Activated CD8-positive, alpha-beta memory T cell treated with anti-CD3 and anti-CD28 coated beads for 4 hours (primary cell): ENCODE results near the gene HSFX4.
"Not testable (repeated sequence)": the region's sequence is repeated elsewhere in the genome, so short reads cannot be mapped to it uniquely, and the experiment has no call there.

ENCODE experiments used
- DNase-seq, 2 donors: peaks; one replicate each; pipeline ENCODE4 v3.0.0-alpha.2; 2020; ENCODE audit warnings: low read depth in 2 of 2

Gene HSFX4

DNA sequence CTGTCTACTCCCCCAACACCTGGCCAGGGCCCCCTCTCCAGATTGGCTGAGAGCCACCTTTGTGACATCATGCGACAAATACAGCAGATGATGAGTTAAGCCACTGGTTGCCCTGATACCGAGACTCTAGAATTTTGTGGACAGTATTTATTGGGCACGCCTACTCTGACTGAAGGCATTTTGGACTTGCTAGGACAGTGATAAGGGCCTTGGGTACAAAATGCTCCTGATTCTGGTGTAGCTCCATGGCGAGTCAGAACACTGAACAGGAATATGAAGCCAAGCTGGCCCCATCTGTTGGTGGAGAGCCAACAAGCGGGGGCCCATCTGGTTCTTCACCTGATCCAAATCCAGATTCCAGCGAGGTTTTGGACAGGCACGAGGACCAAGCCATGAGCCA lies at the start of gene HSFX4:
Gene HSFX4 (plus strand): TSS at position 174 of the 400 bp plus-strand sequence. CDS start 72 bp downstream, at position 246.
- not testable (repeated sequence) for DNase-seq

- DNase-seq, result no peak
Measured at GRCh38 chrX:149881081-149881711, 48.2 kb upstream of the HSFX4 start, which contains the start of gene MAGEA8. MAGEA8 (plus strand) TSS chrX:149881183; CDS start chrX:149884273, 3,090 bp downstream.

DNA sequence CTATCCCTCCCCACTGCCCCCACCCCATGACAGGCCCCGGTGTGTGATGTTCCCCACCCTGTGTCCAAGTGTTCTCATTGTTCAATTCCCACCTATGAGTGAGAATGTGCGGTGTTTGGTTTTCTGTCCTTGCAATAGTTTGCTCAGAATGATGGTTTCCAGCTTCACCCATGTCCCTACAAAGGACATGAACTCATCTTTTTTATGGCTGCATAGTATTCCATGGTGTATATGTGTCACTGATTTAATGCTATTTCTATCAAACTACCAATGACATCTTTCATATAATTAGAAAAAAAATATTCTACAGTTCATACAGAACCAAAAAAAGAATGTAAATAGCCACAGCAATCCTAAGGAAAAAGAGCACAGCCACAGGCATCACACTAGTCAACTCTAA lies 38.5 kb upstream of the HSFX4 start:
- DNase-seq, result not testable (repeated sequence)

DNA sequence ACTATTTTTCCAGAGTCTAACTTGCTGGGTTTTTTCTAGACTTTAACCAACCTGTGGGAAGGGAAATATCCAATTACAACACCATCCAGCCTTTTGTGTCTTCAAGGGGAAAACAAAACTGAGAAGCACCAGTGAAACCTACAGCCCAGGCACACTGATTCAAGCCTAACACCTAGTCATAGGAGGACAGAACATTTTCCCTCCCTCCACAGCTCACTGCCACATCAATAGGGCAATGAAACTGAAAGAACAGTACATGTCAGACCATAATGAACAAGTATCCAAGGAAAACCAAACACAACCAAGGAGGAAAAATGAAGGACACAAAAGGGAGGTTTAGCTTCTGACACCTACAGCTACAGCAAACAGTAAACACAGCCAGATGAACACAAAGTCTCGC lies 30.8 kb upstream of the HSFX4 start:
- DNase-seq, result no peak

DNA sequence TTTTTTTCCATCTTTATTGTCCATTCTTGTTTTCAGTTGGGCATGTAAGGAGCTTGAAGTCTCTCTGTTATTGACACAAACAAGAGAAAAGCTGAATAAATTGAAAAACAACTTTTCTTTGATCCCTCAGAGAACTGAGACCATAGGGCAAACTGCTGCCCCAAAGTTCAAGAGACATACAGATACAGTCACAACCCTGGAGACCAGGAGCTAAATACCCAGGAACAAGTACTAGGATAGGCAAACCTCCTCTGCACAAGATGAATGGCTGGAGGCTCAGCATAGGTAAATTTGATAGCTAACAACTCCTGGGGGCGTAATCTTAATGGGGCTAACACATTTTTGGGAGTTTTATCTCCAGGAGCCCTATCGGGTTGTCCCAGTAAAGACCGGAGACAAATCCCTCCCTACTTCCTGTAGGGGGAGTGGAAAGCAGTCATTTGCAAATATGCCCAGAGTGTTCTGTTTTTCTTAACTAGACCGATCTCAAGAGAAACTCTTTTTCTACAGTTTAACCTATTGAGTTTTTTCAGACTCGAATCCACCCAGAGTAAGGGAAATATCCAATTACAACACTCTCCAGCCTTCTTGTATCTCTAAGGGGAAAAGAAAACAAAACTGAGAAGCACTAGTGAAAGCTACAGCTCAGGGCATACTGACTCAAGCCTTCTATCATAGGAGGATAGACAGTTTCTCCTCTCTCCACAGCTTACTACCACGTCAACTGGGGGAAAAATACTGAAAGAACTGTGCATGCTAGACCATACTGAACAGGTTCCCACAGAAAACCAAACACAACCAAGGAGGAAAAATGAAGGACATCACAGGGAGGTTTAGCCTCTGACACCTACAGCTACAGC lies 25.3 kb upstream of the HSFX4 start:
- no peak for DNase-seq

DNA sequence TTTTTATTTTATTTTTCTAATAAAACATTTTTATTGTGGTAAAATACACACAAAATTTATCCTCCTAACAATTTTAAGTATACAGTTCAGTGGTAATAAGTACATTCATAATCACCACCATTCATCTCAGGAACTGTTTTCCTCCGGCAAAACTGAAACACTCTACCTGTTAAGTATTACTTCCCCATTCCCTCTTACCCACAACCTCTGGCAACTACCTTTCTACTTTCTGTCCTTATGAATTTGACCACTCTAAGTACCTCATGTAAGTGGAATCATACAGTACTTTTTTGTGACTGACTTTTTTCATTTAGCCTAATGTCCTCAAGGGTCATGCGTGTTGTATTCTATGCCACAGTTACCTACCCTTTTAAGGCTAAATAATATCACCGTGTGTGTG lies 21.1 kb upstream of the HSFX4 start:
- no peak for DNase-seq

DNA sequence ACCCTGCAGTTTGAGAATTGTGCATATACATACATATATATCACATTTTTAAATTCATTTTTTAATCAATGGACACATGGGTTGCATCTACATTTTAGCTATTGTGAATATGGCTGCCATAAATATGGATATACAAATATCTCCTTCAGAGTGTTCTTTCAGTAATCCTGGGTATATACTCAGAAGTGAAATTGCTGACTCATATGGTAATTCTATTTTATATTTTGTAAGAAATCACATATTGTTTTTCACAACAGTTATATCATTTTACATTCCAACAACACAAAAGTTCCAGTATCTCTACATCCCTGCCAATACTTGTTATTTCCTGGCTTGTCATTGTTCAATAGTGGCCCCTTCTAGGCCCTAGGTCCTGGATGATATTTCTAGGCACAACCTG lies 20.6 kb upstream of the HSFX4 start:
- no peak for DNase-seq

DNA sequence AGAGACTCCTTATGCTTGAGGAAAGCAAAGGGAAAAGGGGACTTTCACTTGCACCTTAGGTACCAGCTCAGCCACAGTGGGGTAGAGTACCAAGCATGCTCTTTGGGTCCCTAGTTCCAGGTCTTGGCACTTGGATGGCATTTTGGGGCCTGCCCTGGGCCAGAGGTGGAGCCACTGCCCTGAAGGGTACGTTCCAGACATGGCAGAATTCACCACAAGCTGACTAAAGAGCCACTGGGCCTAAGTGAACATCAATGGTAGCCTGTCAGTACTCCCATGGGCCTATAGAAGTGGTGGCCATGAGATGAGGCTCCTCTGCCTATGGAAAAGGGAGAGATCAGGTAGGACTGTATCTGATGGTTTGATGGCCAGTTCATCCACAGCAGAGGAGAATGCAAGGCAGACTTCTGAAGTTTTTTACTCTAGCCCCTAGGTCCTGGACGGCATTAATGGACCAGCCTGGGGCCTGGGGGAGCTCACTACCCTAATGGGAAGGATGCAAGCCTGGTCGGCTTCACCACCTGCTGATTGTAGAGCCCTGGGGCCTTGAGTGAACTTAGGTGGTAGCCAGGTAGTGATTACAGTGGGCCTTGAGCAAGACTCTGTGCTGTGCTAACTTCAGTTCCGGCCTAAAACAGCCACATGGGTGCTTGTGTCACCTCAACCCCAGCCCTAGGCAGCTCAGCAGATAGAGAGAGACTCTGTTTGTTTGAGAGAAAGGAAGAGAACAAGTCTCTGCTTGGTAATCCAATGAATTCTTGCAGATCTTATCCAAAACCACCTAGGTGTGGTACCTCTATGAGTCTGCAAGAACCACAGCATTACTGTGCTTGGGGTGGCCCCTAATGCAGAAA lies 19.8 kb upstream of the HSFX4 start:
- DNase-seq, result no peak

GRCh38 chrX:149910178-149910695 lies 19.1 kb upstream of the HSFX4 start:
- no peak for DNase-seq

DNA sequence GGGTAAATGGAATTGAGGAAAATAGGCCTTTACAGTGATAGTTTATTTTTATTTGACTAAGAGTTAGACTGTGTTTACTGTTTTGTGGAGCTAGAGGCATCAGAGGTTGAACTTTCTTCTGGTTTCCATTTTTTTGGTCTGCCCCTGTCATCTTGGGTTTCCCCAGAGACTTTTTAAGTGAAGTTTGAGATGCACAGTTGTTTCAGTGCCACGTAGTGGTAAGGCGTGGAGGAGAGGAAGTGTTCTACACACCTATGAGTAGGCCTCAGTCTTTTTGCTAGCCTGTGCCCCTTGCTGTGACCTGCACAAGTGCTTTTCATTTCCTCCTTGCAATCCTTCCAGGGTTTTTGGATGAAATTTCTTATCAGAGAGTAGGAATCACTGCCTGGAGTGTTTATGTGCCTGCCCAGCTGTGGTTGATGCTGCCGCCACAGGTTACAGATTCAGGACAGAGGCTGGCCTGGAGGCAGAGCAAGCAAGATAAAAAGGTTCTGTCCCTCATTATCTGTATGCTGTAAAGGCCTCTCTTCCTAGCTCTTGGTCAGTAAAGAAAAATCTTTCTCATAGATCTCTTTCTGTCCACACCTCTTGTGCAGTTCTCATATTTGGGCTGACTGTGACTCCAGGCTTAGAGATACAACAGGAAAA lies 12.5 kb upstream of the HSFX4 start:
- no peak for DNase-seq

DNA sequence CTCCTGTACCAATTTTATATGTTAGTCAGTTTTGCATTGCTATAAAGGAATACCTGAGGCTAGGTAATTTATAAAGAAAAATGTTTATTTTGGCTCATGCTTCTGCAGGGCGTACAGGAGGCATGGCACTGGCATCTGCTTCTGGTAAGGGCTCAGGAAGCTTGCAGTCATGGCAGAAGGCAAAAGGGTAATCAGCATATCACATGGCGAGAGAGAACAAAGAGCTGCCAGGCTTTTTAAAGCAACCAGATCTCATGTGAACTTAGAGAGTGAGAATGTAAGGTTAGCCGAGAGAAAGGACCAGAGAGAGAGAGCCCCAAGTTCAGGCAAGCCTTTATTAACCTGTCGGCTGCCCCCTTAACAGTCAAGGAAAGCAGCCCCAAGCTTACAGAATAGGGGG lies 5.5 kb upstream of the HSFX4 start:
- DNase-seq, result not testable (repeated sequence)

DNA sequence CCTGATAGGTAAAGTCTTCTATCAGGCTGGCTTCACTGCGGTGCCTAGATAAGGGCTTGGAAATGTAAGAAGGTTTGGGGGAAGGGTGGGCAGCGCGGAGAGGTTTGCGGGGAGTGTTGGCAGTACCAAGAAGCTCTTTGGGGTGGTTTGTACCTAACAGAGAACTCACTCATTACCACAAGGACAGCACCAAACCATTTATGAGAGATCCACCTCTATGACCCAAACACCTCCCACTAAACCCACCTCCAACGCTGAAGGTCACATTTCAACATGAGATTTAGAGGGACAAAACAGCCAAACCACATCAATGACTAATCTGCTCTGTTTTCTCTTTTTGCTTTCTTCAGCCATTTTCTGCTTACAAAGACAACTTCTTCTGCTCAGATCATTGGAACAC lies 4.9 kb upstream of the HSFX4 start:
- DNase-seq, result not testable (repeated sequence)

DNA sequence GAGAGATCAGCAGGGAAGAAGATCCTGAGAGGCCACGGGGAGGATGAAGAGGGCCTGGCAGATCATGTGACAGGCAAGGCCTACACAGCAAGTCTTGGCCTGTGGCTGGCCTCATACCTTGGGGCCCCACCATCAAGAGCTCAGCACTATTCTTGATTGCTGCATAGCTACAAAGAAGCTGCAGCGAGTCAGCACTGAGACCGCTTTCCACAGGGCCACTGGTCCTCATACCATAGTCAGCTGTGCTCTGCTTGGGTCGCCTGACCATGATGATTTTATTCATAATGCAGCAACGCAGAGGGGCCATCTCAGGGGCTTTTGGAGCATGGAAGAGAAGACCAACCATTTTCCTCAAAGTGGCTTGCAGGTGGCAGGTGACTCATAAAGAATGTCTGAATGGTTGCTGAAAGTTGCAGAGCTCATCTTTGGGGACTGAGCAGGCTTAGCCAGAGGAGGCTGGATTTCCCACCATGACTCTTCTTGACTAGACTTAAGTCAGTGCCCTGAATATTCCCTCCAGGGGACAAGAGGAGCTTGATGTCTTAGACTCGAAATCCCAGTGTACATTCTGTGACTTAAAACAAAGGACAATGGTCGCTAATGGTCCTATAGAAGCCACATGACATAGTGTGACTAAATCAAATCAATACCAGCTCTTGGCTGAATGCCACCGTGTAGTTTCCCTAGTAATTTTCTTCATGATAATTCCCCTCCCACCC lies 2.0 kb upstream of the HSFX4 start:
- DNase-seq, result not testable (repeated sequence)

DNA sequence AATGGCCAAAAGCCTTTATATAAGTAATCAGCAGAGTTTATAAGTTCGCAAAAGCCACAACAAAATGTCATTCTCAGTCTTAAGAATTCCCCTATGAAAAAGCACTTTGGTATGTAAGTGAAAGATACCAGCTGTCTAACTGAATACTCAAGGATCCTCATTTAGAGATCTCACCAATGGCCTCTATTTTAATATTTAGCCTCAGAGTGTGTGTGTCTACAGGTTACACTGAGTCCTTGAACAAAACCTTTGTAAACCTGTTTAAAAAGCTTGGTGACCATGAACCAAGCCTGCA lies 1.5 kb upstream of the HSFX4 start:
- not testable (repeated sequence) for DNase-seq

- DNase-seq, result not testable (repeated sequence)
Measured at GRCh38 chrX:149928635-149929034, 738 bp upstream of the HSFX4 start.

- not testable (repeated sequence) for DNase-seq
Measured at GRCh38 chrX:149931355-149931754, 2.0 kb downstream of the HSFX4 start.

- not testable (repeated sequence) for DNase-seq
Measured at GRCh38 chrX:149932150-149932549, 2.8 kb downstream of the HSFX4 start.

DNA sequence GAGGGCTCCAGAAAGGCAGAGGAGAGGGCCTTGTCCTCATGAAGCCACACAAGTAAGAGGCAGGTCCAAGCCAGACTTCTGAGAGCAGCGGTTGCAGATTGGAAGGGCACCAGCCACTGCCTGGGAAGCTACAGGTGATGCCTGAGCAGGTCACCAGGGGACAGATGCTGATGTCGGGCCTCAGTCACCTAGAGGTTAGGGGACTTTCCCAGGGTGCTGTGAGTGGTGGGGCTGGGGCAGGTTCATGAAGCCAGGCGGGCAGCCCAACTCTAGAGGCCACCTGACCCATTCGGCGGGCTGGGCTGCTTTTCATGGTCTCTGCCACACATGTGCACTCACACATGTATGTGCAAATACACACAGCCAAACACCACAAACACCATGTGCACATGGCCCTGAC lies 3.6 kb downstream of the HSFX4 start:
- DNase-seq, result not testable (repeated sequence)

DNA sequence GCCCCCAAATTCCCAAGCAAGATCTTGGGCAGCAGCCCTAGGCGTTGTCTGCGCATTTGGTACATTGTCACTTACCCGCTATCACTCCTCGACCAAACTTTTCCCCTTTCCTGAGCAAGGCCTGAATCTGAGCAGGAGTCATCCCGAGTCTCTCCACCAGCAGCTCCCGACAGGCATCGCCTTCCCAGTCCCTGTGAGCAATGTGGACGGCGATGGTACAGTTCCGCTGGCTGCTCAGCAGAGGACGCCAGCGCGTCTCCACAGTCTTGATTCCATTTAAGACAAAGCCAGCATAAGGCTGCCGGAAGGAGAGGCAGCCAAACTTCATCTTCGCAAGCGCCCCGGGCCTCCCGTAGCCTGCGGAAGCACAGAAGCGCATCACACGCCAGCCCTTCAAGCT lies 4.2 kb downstream of the HSFX4 start:
- DNase-seq, result not testable (repeated sequence)

DNA sequence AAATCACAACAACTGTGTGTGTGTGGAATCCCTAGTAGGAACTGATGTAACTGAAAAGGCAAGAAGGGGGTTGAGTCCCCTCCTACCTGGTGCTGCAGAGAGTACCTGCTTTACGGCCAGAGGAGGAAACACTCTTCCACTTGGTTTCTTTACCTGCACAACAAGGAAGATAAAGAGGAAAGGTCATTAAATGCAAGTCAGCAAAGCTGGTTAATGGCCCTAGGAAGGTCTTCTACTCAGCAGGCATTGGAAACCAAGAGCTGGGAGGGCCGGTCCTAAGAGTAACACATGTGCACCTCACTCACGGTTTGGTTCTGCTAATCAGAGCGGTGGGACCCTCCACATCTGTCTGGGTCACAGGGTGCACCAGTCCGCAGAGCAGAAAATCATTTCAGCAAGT lies 8.0 kb downstream of the HSFX4 start:
- DNase-seq, result not testable (repeated sequence)

GRCh38 chrX:149937871-149938426 lies 8.6 kb downstream of the HSFX4 start:
- no peak for DNase-seq
